Fibroblast of peridontal ligament (primary cell): ENCODE results near the gene PPP2R2C.

Source experiments
- DNase-seq: peaks from one replicate; pipeline ENCODE4 v3.0.0-alpha.2; 2010; ENCODE audit errors: extremely low read depth

PPP2R2C gene

GRCh38 chr4:6313216-6313615 is 159.2 kb downstream of the PPP2R2C start:
- no peak for DNase-seq

GRCh38 chr4:6309777-6310176 is 162.6 kb downstream of the PPP2R2C start:
- no peak for DNase-seq

GRCh38 chr4:6308899-6309643 is 163.3 kb downstream of the PPP2R2C start:
- DNase-seq: no peak

- DNase-seq: no peak
Observed at GRCh38 chr4:6307891-6308290, 164.5 kb downstream of the PPP2R2C start.

GRCh38 chr4:6307230-6307629 is 165.2 kb downstream of the PPP2R2C start:
- no peak for DNase-seq

GRCh38 chr4:6306299-6306698 is 166.1 kb downstream of the PPP2R2C start:
- no peak for DNase-seq

GRCh38 chr4:6303943-6304342 is 168.5 kb downstream of the PPP2R2C start:
- no peak for DNase-seq

- no peak for DNase-seq
Observed at GRCh38 chr4:6302869-6303268, 169.5 kb downstream of the PPP2R2C start.

GRCh38 chr4:6301732-6302442 is 170.5 kb downstream of the PPP2R2C start:
- DNase-seq: no peak

GRCh38 chr4:6301051-6301731 is 171.2 kb downstream of the PPP2R2C start:
- no peak for DNase-seq

- DNase-seq: no peak
Observed at GRCh38 chr4:6300359-6300758, 172.1 kb downstream of the PPP2R2C start.

- DNase-seq: no peak
Observed at GRCh38 chr4:6299875-6300274, 172.5 kb downstream of the PPP2R2C start.

- DNase-seq: no peak
Observed at GRCh38 chr4:6298852-6299251, 173.6 kb downstream of the PPP2R2C start.

GRCh38 chr4:6298035-6298434 is 174.4 kb downstream of the PPP2R2C start:
- no peak for DNase-seq

GRCh38 chr4:6297266-6297815 is 175.1 kb downstream of the PPP2R2C start:
- no peak for DNase-seq

GRCh38 chr4:6296026-6296425 is 176.4 kb downstream of the PPP2R2C start:
- no peak for DNase-seq

- DNase-seq: no peak
Observed at GRCh38 chr4:6295495-6295894, 176.9 kb downstream of the PPP2R2C start.

- no peak for DNase-seq
Observed at GRCh38 chr4:6294705-6295421, 177.6 kb downstream of the PPP2R2C start.

- no peak for DNase-seq
Observed at GRCh38 chr4:6293661-6294060, 178.8 kb downstream of the PPP2R2C start.

- no peak for DNase-seq
Observed at GRCh38 chr4:6293097-6293445, 179.3 kb downstream of the PPP2R2C start.

GRCh38 chr4:6292376-6293096 is 179.9 kb downstream of the PPP2R2C start:
- DNase-seq: no peak
